Vagina (tissue), 2 donors: ENCODE results near the gene PCSK1N. TPM values are rescaled to one million over a fixed set of nuclear protein-coding genes. Genes with fewer than 3 reads are reported as not detected.

ENCODE experiments used
- DNase-seq, 2 donors: peaks; one replicate each; pipeline ENCODE4 v3.0.0-alpha.2; 2017; ENCODE audit errors: extremely low spot score in 2 of 2
- H3K27ac ChIP-seq: fragments of 200-600 bp; sonication (generic); one replicate; pipeline ENCODE4 v1.5.1; 2019
- H3K27me3 ChIP-seq: fragments of 200-600 bp; sonication (generic); one replicate; pipeline ENCODE4 v1.5.1; 2019
- H3K36me3 ChIP-seq, 2 donors: fragments of 200-600 bp; sonication (generic); one replicate each; pipeline ENCODE4 v1.5.1; 2017 to 2019
- H3K4me1 ChIP-seq: fragments of 200-600 bp; sonication (generic); one replicate; pipeline ENCODE4 v1.5.1; 2019
- H3K4me3 ChIP-seq, 2 donors: fragments of 200-600 bp; sonication (generic); 1 replicate in 1 of 2; 2 replicates in 1 of 2; pipeline ENCODE4 v1.5.1; 2016 to 2019
- H3K9me3 ChIP-seq: fragments of 200-600 bp; sonication (generic); one replicate; pipeline ENCODE4 v1.5.1; 2019
- CTCF ChIP-seq, 3 experiments: fragments of 450-650 bp in 2 of 3; fragments of 200-600 bp in 1 of 3; sonication (generic) in 1 of 3; IDR thresholded peaks; one replicate each; pipeline ENCODE4 v1.5.1; 2017 to 2019; ENCODE audit warnings: antibody characterized with exemption in 3 of 3, mild to moderate bottlenecking in 2 of 3, moderate library complexity in 2 of 3
- POLR2A ChIP-seq, 2 donors: fragments of 450-650 bp; IDR thresholded peaks; one replicate each; pipeline ENCODE4 v1.6.1; 2017; ENCODE audit warnings: antibody characterized with exemption in 2 of 2, mild to moderate bottlenecking in 2 of 2, moderate library complexity in 2 of 2
- POLR2AphosphoS5 ChIP-seq, 2 donors: sonication (generic); formaldehyde crosslinking; IDR thresholded peaks; one replicate each; pipeline ENCODE4 v1.9.0; 2017; ENCODE audit warnings: antibody characterized with exemption in 2 of 2, mild to moderate bottlenecking in 2 of 2, low read depth in 1 of 2; ENCODE audit not compliant: insufficient read depth in 1 of 2
- intact Hi-C: fragments of 100-400 bp; cut with DNase I; formaldehyde crosslinking; loops from one replicate; pipeline ENCODE4 v1.15.1; 2023
- total RNA-seq: library from RNA; depleted of rRNA; stranded (reverse); fragments of >200 nt; gene quantifications from one replicate; pipeline ENCODE4 v1.2.3, GENCODE V29; 2016

PCSK1N gene
- total RNA-seq, 1 donor from 2014 or later: 15.0 TPM

DNA sequence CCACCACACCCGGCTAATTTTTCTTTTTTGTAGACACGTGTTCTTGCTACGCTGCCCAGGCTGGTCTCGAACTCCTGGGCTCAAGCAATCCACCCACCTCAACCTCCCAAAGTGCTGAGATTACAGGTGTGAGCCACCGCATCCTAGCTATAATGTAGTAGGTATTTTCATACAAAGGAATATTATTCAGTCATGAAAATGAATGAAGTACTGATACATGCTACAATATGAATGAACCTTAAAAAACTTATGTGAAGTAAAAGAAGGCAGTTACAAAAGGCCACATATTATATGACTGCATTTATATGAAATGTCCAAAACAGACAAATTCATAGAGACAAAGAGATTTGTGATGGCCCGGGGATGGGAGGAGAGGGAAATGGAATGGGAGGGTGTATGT, 53.7 kb downstream of the PCSK1N start:
- H3K36me3 ChIP-seq: no peaks in the 10 kb centered on the region
- no peak overlapping the region for H3K27ac ChIP-seq
- no peak for TF ChIP-seq CTCF (IDR thresholded peaks at IDR 0.05)
- no peak for TF ChIP-seq POLR2AphosphoS5 (IDR thresholded peaks at IDR 0.05; ENCODE audit: insufficient read depth in 1 of 2, low read depth in 1 of 2)
- no peak for TF ChIP-seq POLR2A (IDR thresholded peaks at IDR 0.05)
- DNase-seq: no peak
- intact Hi-C loops: no loop called here
- H3K4me1 ChIP-seq: no peaks in the 10 kb centered on the region
- H3K27me3 ChIP-seq: no peaks in the 10 kb centered on the region
- H3K9me3 ChIP-seq: no peaks in the 10 kb centered on the region
- no peak overlapping the region for H3K4me3 ChIP-seq

Other genes starting within 250 kb of the PCSK1N start
- gene WDR13, start 238.1 kb downstream of the PCSK1N start, total RNA-seq: 111 TPM
- gene WAS, start 151.8 kb downstream of the PCSK1N start, total RNA-seq: 4.4 TPM
- gene SUV39H1, start 138.9 kb downstream of the PCSK1N start, total RNA-seq: 2.2 TPM
- not detected for gene GLOD5, start 73.9 kb downstream of the PCSK1N start, total RNA-seq
- gene GATA1, start 49.0 kb downstream of the PCSK1N start, total RNA-seq: 1.2 TPM
- 67.8 TPM for gene HDAC6, start 33.5 kb downstream of the PCSK1N start, total RNA-seq
- not detected for gene ERAS, start 9.1 kb downstream of the PCSK1N start, total RNA-seq
- gene TIMM17B, start 62.2 kb upstream of the PCSK1N start, total RNA-seq: 43.5 TPM
- 67.5 TPM for gene PQBP1, start 62.3 kb upstream of the PCSK1N start, total RNA-seq
- gene SLC35A2, start 76.0 kb upstream of the PCSK1N start, total RNA-seq: 7.1 TPM
- 11.5 TPM for gene PIM2, start 83.4 kb upstream of the PCSK1N start, total RNA-seq
- gene OTUD5, start 122.0 kb upstream of the PCSK1N start, total RNA-seq: 44.7 TPM
- 2.0 TPM for gene KCND1, start 136.2 kb upstream of the PCSK1N start, total RNA-seq
- 27.5 TPM for gene GRIPAP1, start 166.7 kb upstream of the PCSK1N start, total RNA-seq
- gene TFE3, start 207.7 kb upstream of the PCSK1N start, total RNA-seq: 87.4 TPM
- gene CCDC120, start 223.4 kb upstream of the PCSK1N start, total RNA-seq: 8.6 TPM
- 24.1 TPM for gene PRAF2, start 238.4 kb upstream of the PCSK1N start, total RNA-seq
- 72.7 TPM for gene WDR45, start 244.3 kb upstream of the PCSK1N start, total RNA-seq